CD1c-positive myeloid dendritic cell (primary cell): ENCODE measurements around the gene APBA2.

Experiments used
- DNase-seq: peaks from one replicate; pipeline ENCODE4 v3.0.0-alpha.2; 2016; ENCODE audit errors: extremely low spot score

Gene APBA2

DNA sequence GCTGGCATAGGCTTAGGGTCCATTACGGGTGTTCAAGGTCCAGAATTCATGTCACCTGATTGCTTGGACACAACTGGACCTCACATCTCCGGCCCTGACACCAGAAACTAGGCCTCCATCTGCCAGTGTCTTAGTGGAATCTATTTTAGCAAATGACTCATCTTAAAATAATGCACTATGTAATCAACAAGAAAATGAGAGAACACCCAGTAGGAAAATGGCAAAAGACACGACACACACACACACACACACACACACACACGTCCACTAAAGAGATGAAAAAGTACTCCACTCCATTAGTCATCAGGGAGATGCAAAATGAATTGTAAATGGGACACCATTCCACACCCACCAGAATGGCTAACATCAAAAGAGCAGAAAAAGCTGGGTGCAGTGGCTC is 11.2 kb downstream of the APBA2 start:
- DNase-seq = no peak

DNA sequence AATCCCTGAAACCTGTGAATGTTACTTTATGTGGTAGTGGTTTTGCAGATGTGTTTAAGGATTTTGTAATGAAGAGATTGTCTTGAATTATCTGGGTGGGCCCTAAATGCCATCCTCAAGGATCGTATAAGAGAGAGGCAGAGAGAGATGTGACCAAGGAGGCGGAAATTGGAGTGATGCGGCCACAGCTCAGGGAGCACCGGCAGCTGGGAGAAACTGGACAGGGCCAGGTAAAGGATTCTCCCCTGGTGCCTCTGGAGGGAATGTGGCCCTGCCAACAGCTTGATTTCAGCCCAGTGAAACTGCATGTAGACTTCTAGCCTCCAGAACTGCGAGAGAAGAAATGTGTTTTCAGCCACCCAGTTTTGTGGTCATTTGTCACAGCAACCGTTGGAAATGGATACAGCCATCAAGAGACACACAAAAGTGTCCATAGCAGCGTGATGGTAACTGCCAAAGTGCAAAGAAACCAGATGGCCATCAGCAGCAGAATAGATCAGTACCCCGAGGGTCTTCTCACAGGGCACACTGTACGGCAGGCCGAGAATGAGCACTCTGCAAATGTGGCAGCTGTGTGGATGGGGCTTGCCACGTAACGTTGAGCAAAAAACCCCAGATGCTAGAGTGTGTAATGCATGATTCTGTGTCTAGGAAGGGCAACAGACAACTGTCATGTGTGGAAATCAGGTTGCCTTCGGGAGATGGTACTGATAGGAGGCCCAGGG is 12.2 kb downstream of the APBA2 start:
- no peak for DNase-seq

DNA sequence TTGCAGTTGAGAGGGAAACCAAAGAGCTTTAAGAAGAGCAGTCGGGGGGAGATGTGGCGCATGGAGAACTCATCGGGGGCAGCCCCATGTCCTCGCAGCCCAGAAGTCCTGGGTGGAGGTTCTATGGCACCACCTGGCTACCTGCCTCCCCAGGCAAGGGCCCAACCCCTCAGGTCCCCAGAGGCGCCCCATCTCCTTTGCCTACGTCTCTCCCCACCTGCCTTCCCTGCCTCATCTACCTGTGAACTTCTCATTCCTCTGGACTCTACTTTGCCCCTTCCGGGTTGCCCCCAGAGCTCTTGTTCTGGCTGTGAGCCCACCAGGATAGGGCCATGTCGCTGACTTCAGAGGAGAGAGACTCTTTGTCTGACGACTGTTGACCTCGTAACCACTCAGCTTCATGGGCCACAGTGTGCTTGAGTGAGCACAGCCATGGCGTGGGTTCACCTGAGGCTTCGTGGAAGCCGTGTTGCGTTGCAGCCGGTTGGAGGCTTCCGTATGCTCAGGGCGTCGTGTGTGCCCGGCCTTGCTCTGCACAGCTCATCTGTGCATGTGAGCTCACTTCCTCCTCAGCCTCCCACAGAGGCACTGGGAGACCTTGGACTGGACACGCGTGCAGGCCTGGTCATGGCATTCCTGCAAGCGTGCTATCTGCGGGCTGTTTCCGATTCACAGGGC is 13.4 kb downstream of the APBA2 start:
- no peak for DNase-seq

DNA sequence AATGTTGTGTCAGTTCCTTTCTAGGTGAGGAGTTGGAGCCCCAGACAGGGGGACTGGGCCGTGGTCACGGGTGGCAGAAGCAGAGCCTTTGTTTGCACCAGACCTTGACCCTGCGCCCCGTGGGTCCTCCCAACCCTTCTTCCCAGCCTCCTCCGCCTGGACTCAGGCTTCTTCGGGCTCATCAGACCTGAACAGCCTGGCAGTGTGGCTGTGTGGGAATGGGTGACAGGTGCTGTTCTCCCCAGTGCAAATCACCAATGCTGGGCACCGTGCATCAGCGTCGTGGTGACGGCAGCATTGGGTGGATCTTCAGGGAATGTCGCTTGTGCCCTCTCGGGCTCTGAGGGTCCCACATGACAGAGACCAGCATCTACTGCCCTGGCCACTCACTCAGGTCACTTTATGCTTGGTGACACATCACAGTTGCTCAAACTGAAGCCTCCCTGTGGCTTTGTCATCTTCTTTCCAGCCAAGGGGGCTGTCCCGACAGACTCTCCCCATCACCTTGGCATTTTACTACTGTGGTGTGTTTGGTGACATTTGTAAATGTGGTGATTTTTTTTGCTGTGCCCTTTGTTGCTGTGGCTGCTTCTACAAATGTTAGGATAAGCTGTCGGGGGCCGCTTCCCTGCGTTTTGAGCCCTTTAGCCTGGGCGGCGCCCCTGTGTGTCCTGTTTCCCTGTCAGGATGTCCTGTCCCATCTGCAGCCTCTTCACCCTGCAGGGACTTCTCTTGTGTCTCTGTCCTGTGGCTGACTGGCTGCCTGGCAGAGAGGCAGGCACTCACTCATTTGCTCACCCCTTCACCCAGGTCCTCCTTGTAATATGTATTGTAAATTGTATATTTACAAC is 14.5 kb downstream of the APBA2 start:
- no peak for DNase-seq

DNA sequence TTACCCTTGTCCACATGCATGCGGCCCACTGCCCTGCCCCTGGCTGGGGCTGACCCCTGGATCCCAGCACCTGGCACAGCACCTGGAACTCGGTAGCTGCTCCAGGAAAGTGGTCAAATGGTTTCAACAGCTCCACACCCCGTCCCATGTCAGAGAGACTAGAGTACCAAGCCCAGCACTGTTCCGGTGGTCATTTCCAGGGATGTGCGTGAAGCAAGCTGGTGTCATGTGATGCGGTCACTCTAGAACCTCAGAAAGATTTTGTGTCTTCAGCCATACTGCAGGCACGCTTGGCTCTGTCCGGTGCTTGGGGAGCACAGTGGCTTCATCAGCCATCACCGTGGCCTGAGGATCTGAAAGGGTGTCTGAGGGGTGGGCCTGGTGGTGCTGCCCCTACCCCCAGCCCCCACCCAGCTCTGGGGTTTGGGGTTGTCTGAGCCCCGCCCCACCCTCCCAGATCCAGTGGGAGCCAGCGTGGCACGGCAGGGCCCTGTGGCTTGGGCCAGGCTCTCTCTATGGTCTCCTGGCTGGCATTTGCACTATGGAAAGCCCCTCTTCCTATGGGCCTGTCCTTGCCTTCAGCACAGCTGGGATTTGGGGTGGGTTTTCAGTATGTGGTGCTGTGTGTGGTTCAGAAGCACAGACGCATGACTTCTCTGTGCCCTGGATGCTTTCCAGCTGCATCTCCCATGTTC is 15.3 kb downstream of the APBA2 start:
- no peak for DNase-seq

DNA sequence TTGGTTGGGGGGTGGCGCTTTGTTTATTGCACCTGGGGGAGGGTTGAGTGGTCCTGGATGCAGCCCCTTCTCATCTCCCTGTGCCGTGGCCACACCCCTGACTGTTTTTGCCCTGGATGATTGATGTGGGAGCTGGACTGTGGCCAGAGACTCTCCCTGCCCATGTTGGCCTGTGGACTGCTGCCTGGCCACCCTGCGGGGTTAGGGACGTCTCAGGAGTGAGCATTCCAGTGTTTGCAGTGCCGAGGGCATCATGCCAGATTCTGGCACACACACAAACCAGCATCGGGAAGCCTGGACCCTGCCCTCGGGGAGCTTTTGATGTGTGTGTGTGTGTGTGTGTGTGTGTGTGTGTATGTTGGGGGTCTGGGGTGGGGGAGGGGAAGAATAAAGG is 15.8 kb downstream of the APBA2 start:
- DNase-seq = no peak

DNA sequence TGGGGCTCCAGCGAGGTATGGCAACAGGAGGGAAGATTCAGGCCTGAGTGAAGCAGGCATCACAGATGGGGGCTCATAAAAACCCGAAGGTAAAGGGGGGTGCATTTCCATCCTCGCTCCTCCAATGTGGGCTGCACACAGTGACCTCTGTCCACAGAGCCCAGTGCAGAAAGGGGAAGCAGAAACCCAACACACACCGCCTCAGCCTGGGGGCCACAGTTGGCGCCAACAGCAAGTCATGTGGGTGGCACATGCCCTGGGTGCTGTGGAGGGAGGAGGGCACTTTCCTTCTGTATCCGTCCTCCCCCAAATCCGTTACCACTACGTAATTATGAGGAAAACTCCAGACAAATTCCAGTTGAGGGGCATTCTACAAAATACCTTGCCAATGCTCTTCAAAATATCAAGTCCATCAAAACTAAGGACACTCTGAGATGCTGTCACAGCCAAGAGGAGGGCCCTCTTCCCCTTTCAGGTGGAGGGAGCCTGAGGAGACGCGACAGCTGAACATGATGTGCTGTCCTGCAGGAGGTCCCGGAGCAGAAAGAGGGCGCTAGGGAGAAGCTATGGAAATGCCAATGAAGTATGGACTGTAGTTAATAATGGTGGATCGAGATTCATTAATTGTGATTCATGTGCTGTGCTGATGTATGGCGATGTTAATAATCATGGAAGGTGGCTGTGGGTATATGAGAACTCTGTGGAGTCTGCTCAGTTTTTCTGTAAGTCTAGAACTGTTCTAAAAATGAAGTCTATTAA is 16.4 kb downstream of the APBA2 start:
- no peak for DNase-seq

DNA sequence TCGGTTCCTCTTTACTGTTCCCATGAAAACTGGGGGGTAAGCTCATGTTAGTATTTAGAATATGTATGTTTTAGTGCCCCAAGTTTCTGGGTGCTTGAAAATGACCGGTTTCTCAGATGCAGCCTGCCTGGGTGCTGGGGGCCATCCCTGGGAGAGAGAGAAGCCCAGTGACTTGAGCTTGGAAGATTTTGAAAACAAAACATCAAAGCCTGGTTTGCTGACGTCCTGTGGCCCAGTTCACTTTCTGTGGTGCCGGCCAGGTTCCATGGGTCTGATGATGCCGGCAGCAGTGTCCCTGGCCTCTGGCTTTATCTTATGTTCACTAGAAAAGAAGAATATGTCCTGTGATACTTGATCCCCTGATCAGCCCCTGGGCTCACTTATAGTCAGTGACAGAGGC is 17.1 kb downstream of the APBA2 start:
- no peak for DNase-seq

DNA sequence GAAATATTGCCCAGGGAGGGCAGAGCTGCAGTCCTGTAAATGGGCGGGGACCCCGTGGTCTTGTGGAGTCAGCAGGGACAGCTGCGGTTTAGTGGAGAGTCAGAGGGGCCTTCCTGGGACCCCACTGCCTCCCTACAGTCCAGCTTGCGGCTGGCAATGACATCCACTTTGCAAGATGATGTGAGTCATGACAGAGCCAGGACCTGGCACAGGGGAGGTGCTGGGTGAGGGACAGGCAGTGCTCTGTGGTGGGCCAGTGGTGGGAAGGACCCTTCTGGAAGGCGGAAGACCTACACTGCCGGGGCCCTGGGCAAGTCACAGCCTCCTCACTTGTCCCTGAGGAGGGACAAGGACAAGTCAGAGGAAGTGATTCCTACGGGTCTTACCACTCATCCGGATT is 17.8 kb downstream of the APBA2 start:
- DNase-seq = no peak

DNA sequence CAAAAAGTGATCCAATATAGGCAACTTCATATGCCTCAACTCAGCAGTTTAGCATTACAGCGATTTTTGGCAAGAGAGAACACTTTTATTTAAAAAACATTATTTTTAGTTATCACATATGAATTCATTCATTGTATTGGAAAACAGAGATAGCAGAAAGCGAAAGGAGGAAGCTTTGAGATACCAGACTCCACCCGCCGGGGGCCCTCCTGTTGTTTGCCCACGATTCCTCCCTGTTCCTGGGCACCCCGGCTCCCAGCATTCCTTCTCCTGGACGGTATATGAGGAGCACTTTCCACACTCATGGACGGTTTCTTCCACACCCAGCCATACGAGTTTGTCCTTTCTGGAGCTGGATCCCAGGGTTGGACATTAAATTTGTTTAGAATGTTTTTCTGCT is 18.2 kb downstream of the APBA2 start:
- DNase-seq = no peak

DNA sequence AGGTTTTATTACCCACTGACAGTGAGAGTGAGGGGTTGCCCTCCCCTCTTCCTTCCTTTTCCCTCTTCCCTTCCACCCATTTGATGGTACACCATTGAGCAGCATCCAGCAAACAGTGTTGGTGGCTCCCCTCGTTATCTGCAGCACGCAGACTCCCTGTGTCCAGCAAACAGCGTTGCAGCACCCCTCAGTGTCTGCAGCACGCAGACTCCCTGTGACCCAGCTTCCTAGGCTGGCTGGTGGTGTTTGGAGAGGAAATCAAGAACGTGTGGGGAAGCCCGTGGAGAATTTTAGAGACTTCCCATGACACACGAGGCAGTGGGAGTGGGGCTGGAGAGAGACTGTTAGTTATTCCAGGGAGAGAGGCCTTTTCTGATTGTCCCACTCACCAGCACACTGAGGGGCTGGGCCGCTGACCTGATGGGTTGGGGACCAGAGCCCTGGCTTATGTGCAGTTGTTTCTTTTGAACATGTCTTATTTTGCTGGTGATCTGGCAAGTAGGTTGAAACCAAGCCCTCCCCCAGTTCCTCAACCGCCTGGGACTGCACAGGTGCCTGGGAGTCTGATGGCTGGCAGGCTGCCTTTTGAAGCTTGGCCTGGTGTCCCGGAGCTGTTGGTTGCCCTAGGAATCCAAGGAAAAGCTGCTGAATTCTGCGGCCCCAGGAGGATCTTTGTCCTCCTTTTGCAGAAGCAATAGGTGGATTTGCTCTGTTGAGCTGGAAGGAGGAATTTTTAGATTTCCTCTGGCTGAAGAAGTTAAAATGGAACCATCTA is 19.0 kb downstream of the APBA2 start:
- DNase-seq = no peak

DNA sequence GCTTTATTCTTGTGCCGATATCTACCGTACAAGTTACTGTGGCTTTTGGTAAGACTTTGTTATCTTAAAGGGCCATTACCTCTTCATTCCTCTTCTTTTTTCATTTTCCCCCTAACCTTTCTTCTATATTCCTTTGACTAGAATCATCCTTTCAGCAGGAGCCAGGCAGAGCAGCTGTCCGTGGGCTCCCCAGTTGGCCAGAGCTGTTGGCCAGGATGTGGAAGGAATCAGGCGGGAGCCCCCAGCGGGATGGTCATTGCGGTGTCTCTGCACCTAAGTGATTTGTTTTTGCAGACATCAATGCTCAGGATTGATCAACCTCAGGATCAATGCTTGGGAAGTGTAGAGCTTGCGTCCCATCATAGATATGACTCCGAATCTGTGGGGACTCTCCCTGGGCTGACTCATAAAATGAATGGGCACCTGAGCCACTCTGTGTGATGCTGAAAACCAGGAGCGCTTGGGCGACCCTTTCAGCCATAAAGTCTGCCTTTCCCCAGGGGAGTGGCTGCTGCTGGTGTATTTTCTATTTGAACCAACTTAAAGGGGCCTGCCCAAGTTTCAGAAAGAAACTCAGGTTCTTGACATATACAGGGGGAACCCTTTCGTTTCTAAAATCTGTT is 21.7 kb downstream of the APBA2 start:
- no peak for DNase-seq

DNA sequence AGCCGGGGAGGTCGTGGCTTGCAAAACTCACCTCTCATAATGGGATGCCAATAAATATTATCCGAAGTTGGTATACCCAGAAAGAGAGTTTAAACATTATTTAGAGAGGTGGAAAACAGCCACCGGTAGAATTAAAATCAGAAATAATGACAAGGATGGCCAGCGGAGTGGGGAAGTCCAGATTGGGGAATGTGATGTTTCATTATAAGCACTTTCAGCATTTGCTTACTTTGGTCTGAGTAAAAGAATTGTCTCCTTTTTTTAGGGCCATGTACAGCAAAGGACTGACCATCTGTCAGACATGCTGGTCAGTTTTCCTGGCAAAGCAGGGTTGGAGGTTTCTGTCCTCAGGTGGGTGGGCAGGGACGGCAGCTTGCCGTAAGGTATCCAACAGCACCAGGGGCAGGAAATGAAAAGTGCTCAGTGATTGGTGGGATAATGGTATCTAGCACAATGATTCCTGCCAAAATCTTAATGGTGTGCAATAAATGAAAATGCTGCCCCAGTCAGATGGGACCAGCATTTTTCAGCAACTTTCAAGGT is 24.3 kb downstream of the APBA2 start:
- no peak for DNase-seq

DNA sequence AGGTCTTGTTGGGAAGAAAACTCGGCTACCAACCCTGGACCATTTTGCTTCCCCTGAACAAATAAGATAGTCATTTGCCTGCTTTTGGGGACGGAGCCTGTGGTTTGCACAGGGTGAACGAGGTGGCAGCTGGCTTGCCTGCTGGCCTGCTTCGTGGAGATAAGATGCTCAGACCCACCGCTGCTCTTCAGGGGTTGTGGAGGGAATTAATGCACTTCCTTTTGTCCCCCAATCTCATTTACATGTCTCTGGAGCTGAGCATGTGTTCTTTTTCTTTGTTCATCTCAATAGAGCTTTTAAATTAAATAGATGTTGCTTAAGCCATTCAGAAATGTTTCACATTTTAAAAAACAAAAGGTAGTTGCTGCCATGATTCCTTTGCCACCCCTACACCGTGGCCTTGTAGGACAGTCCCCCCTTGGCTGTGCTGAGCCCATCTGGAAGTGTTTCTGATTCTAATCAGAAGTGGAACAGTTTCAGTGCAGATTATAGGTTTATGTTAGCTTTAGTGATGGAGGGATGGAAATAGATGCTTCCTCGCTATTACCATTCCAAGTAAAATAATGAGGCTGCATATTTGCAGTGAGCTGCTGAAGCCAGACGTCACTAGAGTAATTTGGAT is 25.6 kb downstream of the APBA2 start:
- no peak for DNase-seq

DNA sequence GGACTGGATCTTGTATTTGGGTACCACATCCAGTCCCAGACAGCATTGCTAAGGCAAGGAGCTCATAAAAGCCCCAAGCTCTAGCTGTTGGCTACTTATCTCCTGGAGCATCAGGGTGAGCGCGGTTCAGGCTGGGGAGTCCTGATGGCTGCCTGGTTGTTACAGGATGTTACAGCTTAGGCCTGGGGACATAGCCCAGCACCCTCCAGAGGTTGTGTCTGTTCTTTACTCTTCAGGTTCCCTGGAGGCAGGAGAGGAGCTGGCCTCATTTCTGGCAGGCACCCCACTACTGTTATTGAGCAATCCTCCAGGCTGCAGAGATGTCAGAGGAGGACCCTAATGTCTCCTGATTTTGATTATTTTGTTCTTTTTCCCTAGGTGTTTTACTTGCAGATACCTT is 26.6 kb downstream of the APBA2 start:
- no peak for DNase-seq

DNA sequence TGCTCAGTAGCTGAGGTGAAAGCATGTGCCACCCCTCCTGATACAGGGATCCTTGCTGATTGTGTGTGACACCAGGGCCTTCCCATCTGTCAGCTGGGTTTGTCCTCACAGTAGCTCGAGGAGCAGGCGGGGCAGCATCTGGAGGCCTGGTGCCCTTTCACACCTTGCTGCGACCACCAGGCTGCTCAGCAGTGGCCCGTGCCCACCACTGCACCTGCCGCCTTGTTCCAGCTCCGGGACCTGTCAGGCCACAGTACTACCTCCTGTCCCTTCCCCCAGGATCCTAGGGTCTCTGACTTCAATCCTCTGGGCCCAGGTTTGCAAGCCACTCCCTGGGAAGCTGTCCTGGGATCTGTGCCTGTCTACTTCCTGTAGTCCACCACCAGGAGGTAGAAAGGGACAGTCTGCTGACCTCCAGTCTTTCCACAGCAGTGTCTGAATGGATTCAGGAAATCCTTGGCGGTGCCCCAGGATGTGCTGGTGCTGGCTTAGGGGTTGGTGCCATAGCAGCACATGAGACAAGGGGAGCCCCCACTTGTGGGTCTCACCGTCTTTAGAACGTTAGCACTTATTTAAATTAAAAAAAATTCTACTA is 27.5 kb downstream of the APBA2 start:
- DNase-seq = no peak

DNA sequence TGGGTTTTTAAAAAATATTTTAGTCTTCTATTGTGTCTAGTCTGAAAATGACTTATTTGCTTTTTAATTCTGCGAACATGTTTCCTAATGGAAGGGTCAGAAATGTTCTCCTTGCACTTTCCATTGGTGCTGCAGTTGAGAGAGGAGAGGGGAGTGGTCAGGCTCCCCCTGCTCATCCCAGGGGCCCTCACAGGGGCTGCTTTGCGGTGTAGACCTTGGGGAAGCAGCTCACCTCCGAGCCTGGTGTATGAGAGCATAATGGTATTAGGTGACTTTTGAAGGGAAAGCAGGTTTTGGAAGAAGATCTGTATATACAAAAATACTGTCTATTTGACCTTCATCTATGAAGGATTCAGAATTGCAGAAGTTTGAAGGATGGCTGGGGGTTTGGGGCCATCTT is 28.3 kb downstream of the APBA2 start:
- DNase-seq = no peak

DNA sequence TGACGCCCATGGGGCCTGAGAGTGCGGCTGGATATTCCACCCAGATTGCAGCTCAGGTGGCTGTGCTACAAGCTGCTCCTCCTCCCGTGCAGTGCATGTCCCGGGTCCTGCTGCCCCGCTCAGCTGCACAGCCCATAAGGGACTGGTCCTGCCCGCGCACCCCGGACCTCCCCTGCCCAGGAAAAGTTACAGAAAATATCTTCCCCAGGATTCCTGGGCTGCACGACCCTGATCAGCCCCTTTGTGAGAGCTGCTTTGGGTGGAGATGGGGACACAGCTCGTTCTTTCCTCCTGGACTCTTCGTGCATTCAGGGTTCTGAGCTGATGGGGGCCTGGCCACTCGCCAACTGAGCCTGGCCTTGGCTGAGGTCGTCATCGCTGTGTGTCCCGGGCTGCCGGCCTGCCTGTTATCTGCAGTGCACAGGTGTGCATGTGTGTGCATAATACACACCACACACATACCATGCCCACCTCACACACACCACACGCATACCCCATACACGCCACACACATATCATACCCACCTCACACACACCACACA is 28.8 kb downstream of the APBA2 start:
- DNase-seq = no peak
